Measurements from ENCODE around the gene TMEM179.

Gene TMEM179

DNA sequence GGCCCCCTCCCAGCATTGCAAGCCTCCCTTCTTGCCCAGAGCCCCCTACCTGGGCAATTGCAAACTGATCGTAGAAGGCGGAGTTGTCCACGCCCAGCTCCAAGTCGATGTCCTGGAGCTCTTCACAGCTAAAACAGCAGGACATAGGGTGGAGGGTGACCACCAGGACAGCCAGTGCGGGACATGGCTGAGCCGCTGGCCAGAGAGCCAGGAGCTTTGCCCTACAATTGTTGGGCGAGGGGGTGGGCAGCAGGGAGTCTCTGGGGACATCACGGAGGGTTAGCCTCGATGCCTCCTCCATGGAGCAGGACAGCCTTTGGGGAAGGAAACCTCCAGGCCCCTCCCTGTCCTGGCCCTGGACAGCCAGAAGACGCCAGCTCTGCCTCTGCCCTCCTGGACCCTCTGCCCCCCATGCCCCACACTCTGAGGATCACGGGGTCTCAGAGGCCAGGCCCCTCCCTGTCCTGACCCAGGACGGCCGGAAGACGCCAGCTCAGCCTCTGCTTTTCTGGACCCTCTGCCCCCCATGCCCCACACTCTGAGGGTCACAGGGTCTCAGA, 9.4 kb downstream of the TMEM179 start:
- H3K27ac ChIP-seq: no peak overlapping the region
- DNase-seq (ENCODE audit: low spot score): no peak
- no peak overlapping the region for H3K4me3 ChIP-seq
- TF ChIP-seq, protein P1, sequence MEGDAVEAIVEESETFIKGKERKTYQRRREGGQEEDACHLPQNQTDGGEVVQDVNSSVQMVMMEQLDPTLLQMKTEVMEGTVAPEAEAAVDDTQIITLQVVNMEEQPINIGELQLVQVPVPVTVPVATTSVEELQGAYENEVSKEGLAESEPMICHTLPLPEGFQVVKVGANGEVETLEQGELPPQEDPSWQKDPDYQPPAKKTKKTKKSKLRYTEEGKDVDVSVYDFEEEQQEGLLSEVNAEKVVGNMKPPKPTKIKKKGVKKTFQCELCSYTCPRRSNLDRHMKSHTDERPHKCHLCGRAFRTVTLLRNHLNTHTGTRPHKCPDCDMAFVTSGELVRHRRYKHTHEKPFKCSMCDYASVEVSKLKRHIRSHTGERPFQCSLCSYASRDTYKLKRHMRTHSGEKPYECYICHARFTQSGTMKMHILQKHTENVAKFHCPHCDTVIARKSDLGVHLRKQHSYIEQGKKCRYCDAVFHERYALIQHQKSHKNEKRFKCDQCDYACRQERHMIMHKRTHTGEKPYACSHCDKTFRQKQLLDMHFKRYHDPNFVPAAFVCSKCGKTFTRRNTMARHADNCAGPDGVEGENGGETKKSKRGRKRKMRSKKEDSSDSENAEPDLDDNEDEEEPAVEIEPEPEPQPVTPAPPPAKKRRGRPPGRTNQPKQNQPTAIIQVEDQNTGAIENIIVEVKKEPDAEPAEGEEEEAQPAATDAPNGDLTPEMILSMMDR (IDR thresholded peaks at IDR 0.05): no peak

DNA sequence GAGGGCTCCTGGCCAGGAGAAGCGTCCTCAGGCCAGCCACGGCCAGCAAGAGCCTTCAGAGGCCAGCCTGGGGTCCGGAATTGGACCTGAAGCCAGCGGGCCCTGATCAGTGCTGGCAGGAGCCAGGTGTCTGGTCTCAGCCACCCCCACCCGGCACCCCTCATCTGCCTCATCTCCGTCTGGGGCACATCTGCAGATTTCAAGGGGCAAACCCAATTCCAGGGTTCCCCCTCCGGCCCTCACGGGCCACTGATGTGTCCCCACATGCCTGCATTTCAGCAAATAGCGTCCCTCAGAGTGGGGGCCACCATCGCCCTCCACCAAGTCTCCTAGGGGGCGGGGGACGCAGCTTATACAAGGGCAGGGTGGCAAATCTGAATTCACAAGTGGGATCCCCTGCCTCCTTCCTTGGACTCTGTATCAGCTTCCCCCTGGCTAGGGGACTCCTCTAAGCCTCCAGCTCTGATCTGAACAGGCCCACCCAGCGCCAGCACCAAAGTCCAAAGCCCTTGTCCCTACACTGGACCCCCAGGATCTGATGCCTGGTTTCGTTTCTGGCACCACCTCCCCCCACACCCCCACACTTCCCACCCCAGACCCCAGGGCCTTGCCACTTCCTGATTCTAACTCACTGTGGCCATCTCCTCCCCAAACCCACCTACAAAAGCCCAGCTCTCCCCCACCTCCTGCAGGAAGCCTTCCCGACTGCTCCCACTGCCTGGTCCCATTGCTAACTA, 10.1 kb downstream of the TMEM179 start:
- Histone ChIP-seq H3K4me3 (no peak overlapping the region), H3K27ac (no peak overlapping the region)
- DNase-seq (ENCODE audit: low spot score): no peak
- TF ChIP-seq, protein P1 (IDR thresholded peaks at IDR 0.05): no peak

DNA sequence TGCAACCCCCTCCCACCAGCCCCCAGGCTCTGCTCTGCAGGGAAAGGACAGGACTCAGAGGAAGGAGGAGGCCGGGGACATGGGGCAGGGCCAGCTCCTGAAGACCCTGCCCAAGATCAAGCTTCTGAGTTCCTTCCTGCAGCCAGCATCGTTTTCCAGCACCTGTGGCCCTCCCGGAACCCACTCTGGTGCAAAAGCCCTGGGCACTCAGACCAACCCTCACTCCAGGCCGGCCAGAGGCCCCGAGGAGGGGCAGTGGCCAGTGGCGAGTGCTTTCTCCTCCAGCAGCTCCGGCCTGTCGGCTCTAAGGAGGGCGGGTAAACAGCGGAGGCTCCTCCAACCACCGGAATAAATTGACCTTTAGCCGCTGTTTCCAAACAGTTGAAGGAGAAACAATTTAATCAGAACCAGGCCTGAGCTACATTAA, 10.8 kb downstream of the TMEM179 start:
- no peak overlapping the region for H3K27ac ChIP-seq
- H3K4me3 ChIP-seq: no peak overlapping the region
- TF ChIP-seq, protein P1 (IDR thresholded peaks at IDR 0.05): no peak
- DNase-seq (ENCODE audit: low spot score): no peak

DNA sequence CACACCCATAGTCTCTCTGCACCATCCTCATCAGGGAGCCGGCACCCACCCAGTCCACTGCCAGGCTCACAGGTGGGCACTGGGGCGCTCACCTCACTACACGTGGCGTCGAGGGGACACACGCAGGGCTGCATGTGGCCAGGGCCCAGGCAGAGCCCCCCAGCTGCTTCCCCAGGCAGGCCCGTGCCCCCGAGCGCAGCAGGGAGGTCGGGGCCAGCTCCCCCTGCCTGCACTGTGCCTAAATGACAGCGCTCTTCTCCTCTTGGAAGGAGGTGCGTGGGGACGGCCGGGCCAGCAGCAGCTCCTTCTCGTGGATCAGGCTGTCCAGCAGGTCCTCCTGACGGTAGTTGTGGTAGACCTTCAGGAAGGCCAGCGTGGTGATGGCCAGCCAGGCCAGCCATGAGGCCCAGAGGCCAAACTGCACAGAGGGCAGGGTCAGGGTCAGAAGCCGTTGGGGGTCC, 11.3 kb downstream of the TMEM179 start:
- TF ChIP-seq, protein P1 (IDR thresholded peaks at IDR 0.05): no peak
- H3K4me3 ChIP-seq: no peak overlapping the region
- no peak overlapping the region for H3K27ac ChIP-seq
- DNase-seq (ENCODE audit: low spot score): no peak

DNA sequence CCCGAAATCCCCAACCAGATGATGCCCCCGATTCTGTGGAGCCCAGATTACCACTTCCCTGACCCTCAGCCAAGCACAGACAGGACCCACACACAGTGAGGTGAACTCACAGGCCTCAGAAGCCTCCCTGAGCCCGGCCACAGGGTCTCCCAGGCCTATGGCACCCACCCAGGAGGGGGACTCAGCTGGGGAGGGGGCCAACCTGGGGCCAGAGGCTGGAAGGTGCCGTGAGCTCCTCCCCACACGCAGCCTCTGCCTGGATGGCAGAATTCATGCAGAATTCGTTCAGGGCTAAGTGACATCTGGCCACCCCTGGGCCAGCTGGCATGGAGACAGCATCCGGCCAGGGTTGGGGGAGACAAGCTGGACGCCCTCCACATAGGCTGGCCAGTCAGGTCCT, 11.8 kb downstream of the TMEM179 start:
- H3K4me3 ChIP-seq: no peak overlapping the region
- no peak overlapping the region for H3K27ac ChIP-seq
- DNase-seq (ENCODE audit: low spot score): no peak
- TF ChIP-seq, protein P1 (IDR thresholded peaks at IDR 0.05): no peak

DNA sequence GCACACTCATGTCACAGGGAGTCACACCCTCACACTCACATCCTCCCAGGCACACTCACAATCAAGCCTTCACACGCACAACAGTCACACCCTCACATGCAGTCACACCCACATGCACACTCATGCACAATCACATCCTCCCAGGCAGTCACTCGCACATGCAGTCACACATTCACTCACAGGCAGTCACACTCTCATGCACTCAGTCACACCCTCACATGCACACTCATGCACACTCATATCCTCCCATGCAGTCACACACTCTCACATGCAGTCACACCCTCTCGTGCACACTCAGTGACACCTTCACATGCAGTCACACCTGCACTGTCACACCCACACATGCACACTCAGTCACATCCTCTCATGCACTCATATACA, 12.3 kb downstream of the TMEM179 start:
- no peak overlapping the region for H3K4me3 ChIP-seq

More for the DNA sequence above, 12.3 kb downstream of the TMEM179 start:
- TF ChIP-seq, protein P1 (IDR thresholded peaks at IDR 0.05): no peak
- DNase-seq (ENCODE audit: low spot score): no peak
- H3K27ac ChIP-seq: no peak overlapping the region

Measured in coronary artery (tissue), 2 donors.